Dendritic cell treated with granulocyte-macrophage colony-stimulating factor and Interleukin-4, amounts not matched to agents 40 ng/mL and 50 ng/mL, for 4 days (primary cell): ENCODE results near the gene FSTL4.

Source experiments
- H3K27ac Mint-ChIP-seq: one replicate; pipeline ENCODE4 v1.8.0; 2022; ENCODE audit warnings: mild to moderate bottlenecking, mixed read lengths
- H3K27me3 Mint-ChIP-seq: one replicate; pipeline ENCODE4 v1.8.0; 2022; ENCODE audit warnings: mild to moderate bottlenecking, mixed read lengths
- H3K36me3 Mint-ChIP-seq: one replicate; pipeline ENCODE4 v1.8.0; 2022; ENCODE audit warnings: low read depth, mixed read lengths
- H3K4me1 Mint-ChIP-seq: one replicate; pipeline ENCODE4 v1.8.0; 2022; ENCODE audit warnings: low read depth, mixed read lengths
- H3K4me3 Mint-ChIP-seq: one replicate; pipeline ENCODE4 v1.8.0; 2022; ENCODE audit warnings: mild to moderate bottlenecking, moderate library complexity, mixed read lengths
- H3K9me3 Mint-ChIP-seq: one replicate; pipeline ENCODE4 v1.8.0; 2022; ENCODE audit warnings: mixed read lengths
- intact Hi-C: fragments of 100-400 bp; cut with micrococcal nuclease; formaldehyde crosslinking; loops from one replicate; pipeline ENCODE4 v1.15.0; 2022

Gene FSTL4

GRCh38 chr5:133635051-133635450, 22.7 kb upstream of the FSTL4 start:
- H3K27me3 Mint-ChIP-seq, result peaks cover 11% of the 10 kb centered on the region
- no peak overlapping the region for H3K27ac Mint-ChIP-seq
- no peaks in the 10 kb centered on the region for H3K36me3 Mint-ChIP-seq
- H3K4me3 Mint-ChIP-seq, result no peak overlapping the region
- intact Hi-C loops, result no loop called here
- H3K4me1 Mint-ChIP-seq, result no peaks in the 10 kb centered on the region
- H3K9me3 Mint-ChIP-seq, result no peaks in the 10 kb centered on the region

- Mint-ChIP-seq H3K27me3 (peaks cover 17% of the 10 kb centered on the region), H3K4me1 (no peaks in the 10 kb centered on the region), H3K27ac (no peak overlapping the region), H3K4me3 (no peak overlapping the region), H3K36me3 (no peaks in the 10 kb centered on the region), H3K9me3 (no peaks in the 10 kb centered on the region)
- intact Hi-C loops, result no loop called here
These were observed 14.8 kb upstream of the FSTL4 start for GRCh38 chr5:133627180-133627579.

GRCh38 chr5:133624316-133624715, 12.0 kb upstream of the FSTL4 start:
- intact Hi-C loops, result no loop called here
- Mint-ChIP-seq H3K27ac (no peak overlapping the region), H3K4me3 (no peak overlapping the region), H3K27me3 (peaks cover 22% of the 10 kb centered on the region), H3K36me3 (no peaks in the 10 kb centered on the region), H3K9me3 (no peaks in the 10 kb centered on the region), H3K4me1 (no peaks in the 10 kb centered on the region)

- H3K4me1 Mint-ChIP-seq, result no peaks in the 10 kb centered on the region
- intact Hi-C loops, result no loop called here
- H3K9me3 Mint-ChIP-seq, result no peaks in the 10 kb centered on the region
- H3K27ac Mint-ChIP-seq, result no peak overlapping the region
- H3K27me3 Mint-ChIP-seq, result peaks cover 43% of the 10 kb centered on the region
- no peak overlapping the region for H3K4me3 Mint-ChIP-seq
- H3K36me3 Mint-ChIP-seq, result no peaks in the 10 kb centered on the region
These were observed 5.8 kb upstream of the FSTL4 start for GRCh38 chr5:133618141-133618540.

- Mint-ChIP-seq H3K27ac (no peak overlapping the region), H3K27me3 (peaks cover 64% of the 10 kb centered on the region), H3K4me1 (no peaks in the 10 kb centered on the region), H3K4me3 (no peak overlapping the region), H3K9me3 (no peaks in the 10 kb centered on the region), H3K36me3 (no peaks in the 10 kb centered on the region)
- intact Hi-C loops, result no loop called here
These were observed 1.4 kb upstream of the FSTL4 start for GRCh38 chr5:133613743-133614142.

GRCh38 chr5:133613184-133613583, 843 bp upstream of the FSTL4 start:
- Mint-ChIP-seq H3K27ac (no peak overlapping the region), H3K36me3 (no peaks in the 10 kb centered on the region)

GRCh38 chr5:133611357-133612248, 738 bp downstream of the FSTL4 start:
- Mint-ChIP-seq H3K27me3 (peaks cover 71% of the 10 kb centered on the region), H3K4me1 (no peaks in the 10 kb centered on the region)
- intact Hi-C loops, result no loop called here

More at GRCh38 chr5:133613184-133613583, 843 bp upstream of the FSTL4 start:
- peaks cover 69% of the 10 kb centered on the region for H3K27me3 Mint-ChIP-seq
- intact Hi-C loops, result no loop called here
- H3K9me3 Mint-ChIP-seq, result no peaks in the 10 kb centered on the region
- H3K4me1 Mint-ChIP-seq, result no peaks in the 10 kb centered on the region
- no peak overlapping the region for H3K4me3 Mint-ChIP-seq

GRCh38 chr5:133610489-133611356, 1.6 kb downstream of the FSTL4 start:
- Mint-ChIP-seq H3K36me3 (no peaks in the 10 kb centered on the region), H3K4me1 (no peaks in the 10 kb centered on the region), H3K27ac (no peak overlapping the region), H3K27me3 (peaks cover 71% of the 10 kb centered on the region), H3K9me3 (no peaks in the 10 kb centered on the region), H3K4me3 (no peak overlapping the region)
- intact Hi-C loops, result no loop called here

More at GRCh38 chr5:133611357-133612248, 738 bp downstream of the FSTL4 start:
- Mint-ChIP-seq H3K36me3 (no peaks in the 10 kb centered on the region), H3K4me3 (no peak overlapping the region), H3K27ac (no peak overlapping the region), H3K9me3 (no peaks in the 10 kb centered on the region)

- no peak overlapping the region for H3K27ac Mint-ChIP-seq
- no peaks in the 10 kb centered on the region for H3K36me3 Mint-ChIP-seq
- H3K9me3 Mint-ChIP-seq, result no peaks in the 10 kb centered on the region
- intact Hi-C loops, result no loop called here
- peaks cover 55% of the 10 kb centered on the region for H3K27me3 Mint-ChIP-seq
- no peak overlapping the region for H3K4me3 Mint-ChIP-seq
- H3K4me1 Mint-ChIP-seq, result no peaks in the 10 kb centered on the region
These were observed 4.9 kb downstream of the FSTL4 start for GRCh38 chr5:133607451-133607850.

- H3K36me3 Mint-ChIP-seq, result no peaks in the 10 kb centered on the region
- intact Hi-C loops, result no loop called here
- no peak overlapping the region for H3K4me3 Mint-ChIP-seq
- H3K4me1 Mint-ChIP-seq, result no peaks in the 10 kb centered on the region
- no peaks in the 10 kb centered on the region for H3K9me3 Mint-ChIP-seq
- H3K27ac Mint-ChIP-seq, result no peak overlapping the region
- H3K27me3 Mint-ChIP-seq, result peaks cover 56% of the 10 kb centered on the region
These were observed 5.5 kb downstream of the FSTL4 start for GRCh38 chr5:133606835-133607234.

- Mint-ChIP-seq H3K9me3 (no peaks in the 10 kb centered on the region), H3K27me3 (peaks cover 42% of the 10 kb centered on the region), H3K4me1 (no peaks in the 10 kb centered on the region), H3K4me3 (no peak overlapping the region), H3K27ac (no peak overlapping the region), H3K36me3 (no peaks in the 10 kb centered on the region)
- intact Hi-C loops, result no loop called here
These were observed 7.0 kb downstream of the FSTL4 start for GRCh38 chr5:133605323-133605722.

GRCh38 chr5:133603711-133604110, 8.6 kb downstream of the FSTL4 start:
- H3K27ac Mint-ChIP-seq, result no peak overlapping the region
- H3K4me3 Mint-ChIP-seq, result no peak overlapping the region
- no peaks in the 10 kb centered on the region for H3K4me1 Mint-ChIP-seq
- H3K27me3 Mint-ChIP-seq, result peaks cover 27% of the 10 kb centered on the region
- no peaks in the 10 kb centered on the region for H3K36me3 Mint-ChIP-seq
- intact Hi-C loops, result no loop called here
- no peaks in the 10 kb centered on the region for H3K9me3 Mint-ChIP-seq

GRCh38 chr5:133602835-133603380, 9.4 kb downstream of the FSTL4 start:
- intact Hi-C loops, result no loop called here
- H3K36me3 Mint-ChIP-seq, result no peaks in the 10 kb centered on the region
- H3K4me3 Mint-ChIP-seq, result no peak overlapping the region
- H3K9me3 Mint-ChIP-seq, result no peaks in the 10 kb centered on the region
- H3K4me1 Mint-ChIP-seq, result no peaks in the 10 kb centered on the region
- peaks cover 23% of the 10 kb centered on the region for H3K27me3 Mint-ChIP-seq
- no peak overlapping the region for H3K27ac Mint-ChIP-seq

- intact Hi-C loops, result no loop called here
These were observed 12.7 kb downstream of the FSTL4 start for GRCh38 chr5:133599600-133599999.

More at GRCh38 chr5:133599600-133599999, 12.7 kb downstream of the FSTL4 start:
- Mint-ChIP-seq H3K36me3 (no peaks in the 10 kb centered on the region), H3K27ac (no peak overlapping the region), H3K27me3 (peaks cover 16% of the 10 kb centered on the region), H3K9me3 (no peaks in the 10 kb centered on the region), H3K4me1 (no peaks in the 10 kb centered on the region), H3K4me3 (no peak overlapping the region)
